GM18526 (cell line): ENCODE measurements around the gene NPAS3.

ENCODE experiments used
- POLR2A ChIP-seq: IDR thresholded peaks from 3 replicates; pipeline ENCODE4 v1.6.1; 2011; ENCODE audit not compliant: insufficient read length; ENCODE audit errors: extremely low read depth

NPAS3 gene

DNA sequence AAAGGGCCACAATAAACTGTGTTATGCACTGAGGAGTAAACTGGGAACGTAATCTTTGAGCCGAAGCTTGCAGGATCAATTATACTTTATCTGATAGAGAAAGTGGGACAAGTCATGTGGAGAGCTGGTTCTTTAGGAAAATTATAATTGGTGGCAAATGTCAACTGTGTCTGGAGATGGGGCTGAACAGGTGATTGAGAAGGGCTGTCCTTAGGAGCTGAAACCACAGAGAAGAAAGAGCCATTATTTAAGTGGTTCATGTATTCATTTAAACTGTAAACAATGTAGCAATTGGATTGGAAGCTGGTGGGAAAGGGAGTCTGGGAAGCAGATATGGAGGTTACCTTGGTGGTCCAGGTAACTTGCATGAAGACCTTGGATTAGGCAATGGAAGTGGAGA is 193.1 kb downstream of the NPAS3 start:
- TF ChIP-seq POLR2A: no peak

GRCh38 chr14:33134162-33134561 is 195.5 kb downstream of the NPAS3 start:
- TF ChIP-seq POLR2A: no peak

- TF ChIP-seq POLR2A: no peak
Measured at GRCh38 chr14:33134975-33135374, 196.3 kb downstream of the NPAS3 start.

DNA sequence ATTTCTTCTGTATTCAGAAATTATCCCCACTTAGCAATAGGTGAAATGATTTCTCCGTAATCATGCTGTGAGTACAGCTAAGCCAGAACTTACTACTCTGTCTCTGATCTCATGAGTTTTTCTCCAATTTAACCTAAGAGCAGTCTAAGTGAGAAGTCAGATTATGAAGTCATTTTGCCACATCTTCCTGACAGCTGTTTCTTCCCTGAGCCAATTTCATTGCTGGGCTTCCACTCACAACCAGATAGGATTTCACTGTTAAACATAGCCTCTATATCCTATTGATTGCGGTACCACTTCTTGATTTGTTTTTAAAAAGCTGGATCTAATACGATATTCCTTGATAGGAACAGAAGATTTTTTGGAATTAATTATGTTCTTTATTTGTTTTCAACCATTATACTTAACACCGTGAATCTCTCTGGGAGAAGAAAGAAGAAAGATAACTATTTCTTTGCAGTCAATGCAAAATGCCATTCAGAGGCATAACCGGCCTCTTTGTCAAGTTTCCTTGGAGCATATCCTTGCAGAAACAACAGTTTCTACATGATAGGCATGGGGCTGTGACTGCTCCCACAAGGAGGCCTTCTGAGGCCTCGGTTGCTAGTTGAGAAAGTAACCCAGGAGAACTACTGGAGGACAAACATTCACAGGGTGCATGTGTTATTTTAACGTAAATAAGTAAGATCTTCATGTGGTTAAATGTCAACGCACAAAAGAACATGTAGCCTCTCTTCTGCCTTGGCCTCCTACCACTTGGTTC is 212.2 kb downstream of the NPAS3 start:
- TF ChIP-seq POLR2A: no peak

- TF ChIP-seq POLR2A: no peak
Measured at GRCh38 chr14:33163109-33163508, 224.4 kb downstream of the NPAS3 start.

GRCh38 chr14:33163600-33163999 is 224.9 kb downstream of the NPAS3 start:
- TF ChIP-seq POLR2A: no peak

DNA sequence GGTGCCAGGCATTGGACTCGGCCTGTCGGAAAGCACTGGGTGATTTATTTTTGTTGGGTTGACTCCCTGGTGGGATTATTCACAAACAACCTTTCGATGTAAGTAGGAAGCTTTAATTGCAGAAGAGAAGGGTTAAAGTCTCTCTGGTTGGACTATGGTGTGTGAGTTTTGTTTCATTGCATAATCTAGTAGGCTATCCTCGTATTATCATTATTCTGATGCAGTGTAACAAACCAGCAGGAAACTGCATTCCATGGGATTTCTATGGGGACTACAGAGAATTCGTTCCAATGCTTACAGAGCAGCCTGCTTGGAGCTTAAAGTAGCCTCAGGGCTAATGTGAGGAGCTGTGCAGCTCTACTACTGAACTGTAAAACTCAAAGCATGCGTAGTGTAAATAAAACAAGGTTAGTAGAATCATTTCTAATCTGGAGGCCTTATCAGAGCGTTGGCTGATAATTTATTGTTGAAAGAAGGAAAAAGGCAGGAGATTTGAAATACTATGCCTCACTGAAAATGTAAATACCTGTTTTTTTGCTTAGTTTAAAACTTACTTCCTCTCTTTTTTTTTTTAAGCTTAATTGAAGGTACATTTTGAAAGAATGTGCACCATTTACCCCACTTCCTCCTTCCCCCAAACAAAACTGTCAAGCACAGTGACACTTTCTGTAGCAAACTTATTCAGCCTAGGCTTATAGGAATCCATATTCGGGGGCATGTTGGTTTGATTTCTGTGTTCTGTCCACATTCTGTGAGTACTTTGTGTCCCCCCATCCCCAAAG is 226.7 kb downstream of the NPAS3 start:
- no peak for TF ChIP-seq POLR2A

- TF ChIP-seq POLR2A: no peak
Measured at GRCh38 chr14:33165926-33166289, 227.2 kb downstream of the NPAS3 start.

GRCh38 chr14:33175951-33176350 is 237.3 kb downstream of the NPAS3 start:
- no peak for TF ChIP-seq POLR2A

- TF ChIP-seq POLR2A: no peak
Measured at GRCh38 chr14:33184587-33184986, 245.9 kb downstream of the NPAS3 start.

DNA sequence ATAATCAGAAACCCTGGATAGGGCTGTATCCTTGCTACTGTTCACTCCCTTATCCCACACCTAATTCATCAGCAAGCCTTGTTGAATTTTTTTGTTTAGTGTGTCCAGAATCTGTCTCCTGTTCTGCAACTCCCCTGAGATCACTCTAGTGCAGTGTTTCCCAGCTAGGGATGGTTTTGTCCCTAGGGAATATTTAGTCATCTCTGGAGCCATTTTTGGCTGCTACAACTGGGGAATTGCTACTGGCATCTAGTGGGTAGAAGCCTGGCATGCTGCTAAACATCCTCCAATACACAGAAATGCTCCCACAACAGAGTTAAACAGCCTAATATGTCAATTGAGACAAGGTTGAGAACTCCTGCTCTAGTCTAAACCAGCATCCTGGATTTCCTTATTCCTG is 248.0 kb downstream of the NPAS3 start:
- TF ChIP-seq POLR2A: no peak

DNA sequence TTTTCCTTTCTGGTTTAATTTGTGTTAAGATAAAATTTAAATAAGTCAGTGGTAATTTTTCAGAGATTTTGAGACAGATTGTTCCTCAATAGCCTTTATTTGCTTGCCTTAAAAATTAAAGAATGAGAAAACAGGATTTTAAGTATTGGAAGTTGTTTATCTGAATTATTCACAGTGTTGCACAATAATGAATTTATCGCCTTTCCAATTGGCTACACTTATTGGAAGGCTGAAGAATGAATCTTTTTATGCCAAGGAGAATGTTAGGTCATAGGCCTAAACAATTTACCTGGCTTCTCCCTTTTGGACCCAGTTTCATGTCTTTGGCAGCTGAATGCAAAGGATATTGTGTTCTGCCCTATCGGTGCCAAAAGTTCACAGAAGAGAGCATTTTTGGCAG is 250.2 kb downstream of the NPAS3 start:
- TF ChIP-seq POLR2A: no peak

DNA sequence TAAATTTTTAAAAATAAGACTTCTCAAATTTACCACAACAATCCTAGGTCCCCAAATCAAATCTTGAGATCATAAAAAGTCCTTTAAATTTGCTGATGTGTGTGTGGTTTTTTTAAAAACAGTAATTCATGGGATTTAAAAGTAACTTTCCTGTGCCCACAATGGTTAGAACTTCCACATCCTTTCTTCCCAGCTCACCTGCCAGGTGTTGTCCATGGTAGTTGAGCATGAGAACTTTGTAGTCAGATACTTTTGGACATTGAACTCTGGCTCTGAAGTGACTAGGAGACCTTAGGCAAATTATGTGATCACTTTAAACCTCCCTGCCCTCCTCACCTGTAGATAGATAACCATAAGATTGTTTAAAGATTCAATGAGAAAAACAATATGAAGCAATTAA is 253.2 kb downstream of the NPAS3 start:
- TF ChIP-seq POLR2A: no peak

DNA sequence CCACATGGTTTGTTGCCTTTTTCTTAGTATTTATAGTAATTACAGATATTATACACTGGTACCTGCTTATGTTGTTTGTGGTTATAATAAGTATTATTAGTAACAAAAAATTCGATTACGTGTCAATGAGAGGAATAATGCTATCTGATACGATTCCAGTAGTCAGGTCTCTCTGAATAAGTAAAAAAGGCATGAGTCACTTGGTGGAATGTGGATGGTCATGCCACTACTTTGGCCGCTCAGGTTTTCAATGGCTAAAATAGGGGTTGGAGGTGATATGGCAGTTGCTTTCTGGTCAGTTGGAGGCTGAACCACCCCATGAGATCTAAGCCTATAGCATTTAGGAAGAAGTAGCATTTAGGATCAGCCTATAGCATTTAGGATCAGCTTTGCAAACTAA is 255.9 kb downstream of the NPAS3 start:
- TF ChIP-seq POLR2A: no peak

DNA sequence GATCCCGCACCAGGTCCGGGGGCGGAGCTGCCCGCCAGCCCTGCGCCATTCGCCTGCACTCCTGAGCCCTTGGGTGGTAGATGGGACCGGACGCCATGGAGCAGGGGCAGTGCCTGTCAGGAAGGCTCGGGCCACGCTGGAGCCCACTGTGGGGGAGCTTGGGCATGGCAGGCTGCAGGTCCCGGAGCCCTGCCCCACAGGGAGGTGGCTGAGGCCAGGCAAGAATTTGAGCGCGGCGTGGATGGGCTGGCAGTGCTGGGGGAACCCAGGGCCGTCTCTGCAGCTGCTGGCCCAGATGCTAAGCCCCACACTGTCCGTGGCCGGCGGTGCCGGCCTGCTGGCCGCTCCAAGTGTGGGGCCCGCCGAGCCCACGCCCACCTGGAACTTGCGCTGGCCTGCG is 260.0 kb downstream of the NPAS3 start:
- no peak for TF ChIP-seq POLR2A

GRCh38 chr14:33201116-33201515 is 262.4 kb downstream of the NPAS3 start:
- no peak for TF ChIP-seq POLR2A

DNA sequence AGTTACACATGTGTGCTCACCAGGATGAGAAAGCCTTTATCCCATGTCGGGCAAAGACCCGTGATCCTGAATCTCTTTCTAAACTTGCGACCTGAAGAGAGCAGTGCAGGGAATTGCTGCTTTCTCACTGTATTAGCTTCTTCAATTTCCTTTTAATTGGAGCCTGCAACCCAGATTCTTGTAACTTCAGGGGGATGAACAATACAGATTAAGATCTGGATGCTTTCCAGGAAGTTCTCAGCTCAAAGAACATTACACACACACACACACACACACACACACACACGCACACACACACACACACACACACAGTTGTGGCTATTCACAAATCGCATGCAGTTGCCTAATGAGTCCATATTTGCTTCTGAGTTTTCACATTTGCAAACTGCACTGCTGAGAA is 268.3 kb downstream of the NPAS3 start:
- TF ChIP-seq POLR2A: no peak

DNA sequence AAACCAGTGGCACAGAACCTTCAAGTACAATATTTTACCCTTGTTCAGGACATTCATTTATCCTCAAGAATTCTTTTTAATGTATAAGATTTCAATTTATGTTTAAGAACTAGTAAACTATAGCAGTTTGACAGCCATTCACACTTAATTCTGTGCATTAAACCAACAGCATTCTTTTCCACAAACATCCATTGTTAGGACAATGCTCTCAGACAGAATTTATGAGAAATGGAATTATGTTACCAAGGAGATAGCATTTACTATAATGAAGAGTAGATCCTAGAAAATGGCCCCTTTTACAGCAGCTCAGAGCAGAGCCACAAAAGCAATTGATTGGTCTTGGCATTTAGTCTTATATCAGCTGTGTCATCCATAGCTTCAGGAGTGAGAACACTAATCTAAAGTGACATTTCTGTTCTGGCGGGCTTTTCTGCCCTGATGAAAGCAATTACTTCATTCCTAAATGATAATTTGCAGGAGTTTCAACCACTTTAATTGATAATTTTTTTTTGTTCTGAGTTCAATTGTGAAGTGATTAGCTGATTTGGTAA is 268.9 kb downstream of the NPAS3 start:
- no peak for TF ChIP-seq POLR2A
